CD4-positive, alpha-beta T cell treated with Interleukin-1 beta for 1 hour (primary cell): Measurements from ENCODE around the gene SMAP2.
A peak's percentile ranks its signal among the peaks of the same experiment; 100 is the strongest.
"Not testable (repeated sequence)": the region's sequence is repeated elsewhere in the genome, so short reads cannot be mapped to it uniquely, and the experiment has no call there.

Experiments
- DNase-seq, 2 donors: peaks; one replicate each; pipeline ENCODE4 v3.0.0-alpha.2; 2020 to 2022

Gene SMAP2

GRCh38 chr1:40373323-40374283, at the start of gene SMAP2:
TSS of gene SMAP2 (plus strand) at chr1:40373727. CDS start at chr1:40374121, 394 bp downstream.
- peak; percentile 96 to 97 for DNase-seq

DNA sequence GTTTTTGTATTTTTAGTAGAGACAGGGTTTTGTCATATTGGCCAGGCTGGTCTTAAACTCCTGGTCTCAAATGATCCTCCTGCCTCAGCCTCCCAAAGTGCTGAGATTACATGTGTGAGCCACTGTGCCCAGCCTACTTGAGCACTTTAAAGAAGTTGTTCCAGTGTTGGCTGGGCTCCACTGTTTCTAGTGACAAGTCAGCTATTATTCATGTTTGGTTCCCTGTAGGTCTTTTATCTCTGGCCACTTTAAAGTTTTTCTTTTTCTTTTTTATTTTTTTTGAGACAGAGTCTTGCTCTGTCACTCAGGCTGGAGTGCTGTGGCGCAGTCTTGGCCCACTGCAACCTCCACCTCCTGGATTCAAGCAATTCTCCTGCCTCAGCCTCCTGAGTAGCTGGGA, 42.1 kb upstream of the SMAP2 start:
- not testable (repeated sequence) for DNase-seq

DNA sequence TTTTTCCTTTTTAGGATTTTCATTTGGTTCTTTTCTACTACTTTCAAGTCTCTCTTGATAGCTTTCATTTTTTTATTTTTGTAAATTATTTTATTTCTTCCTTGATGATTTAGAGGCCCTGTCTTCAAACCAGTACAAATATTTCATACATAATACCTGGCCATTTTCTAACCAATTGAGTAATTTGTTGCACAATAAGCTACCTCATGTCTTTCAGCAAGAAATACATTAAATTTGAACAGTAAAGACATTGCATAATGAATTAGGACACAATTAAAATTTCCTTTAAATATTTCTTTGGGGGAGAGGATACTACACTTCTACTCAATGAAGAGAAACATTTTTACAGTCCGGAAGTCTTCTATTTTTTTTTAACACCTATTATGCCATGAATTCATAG, 40.8 kb upstream of the SMAP2 start:
- DNase-seq: no peak

GRCh38 chr1:40337443-40337842, 36.1 kb upstream of the SMAP2 start:
- DNase-seq: no peak

DNA sequence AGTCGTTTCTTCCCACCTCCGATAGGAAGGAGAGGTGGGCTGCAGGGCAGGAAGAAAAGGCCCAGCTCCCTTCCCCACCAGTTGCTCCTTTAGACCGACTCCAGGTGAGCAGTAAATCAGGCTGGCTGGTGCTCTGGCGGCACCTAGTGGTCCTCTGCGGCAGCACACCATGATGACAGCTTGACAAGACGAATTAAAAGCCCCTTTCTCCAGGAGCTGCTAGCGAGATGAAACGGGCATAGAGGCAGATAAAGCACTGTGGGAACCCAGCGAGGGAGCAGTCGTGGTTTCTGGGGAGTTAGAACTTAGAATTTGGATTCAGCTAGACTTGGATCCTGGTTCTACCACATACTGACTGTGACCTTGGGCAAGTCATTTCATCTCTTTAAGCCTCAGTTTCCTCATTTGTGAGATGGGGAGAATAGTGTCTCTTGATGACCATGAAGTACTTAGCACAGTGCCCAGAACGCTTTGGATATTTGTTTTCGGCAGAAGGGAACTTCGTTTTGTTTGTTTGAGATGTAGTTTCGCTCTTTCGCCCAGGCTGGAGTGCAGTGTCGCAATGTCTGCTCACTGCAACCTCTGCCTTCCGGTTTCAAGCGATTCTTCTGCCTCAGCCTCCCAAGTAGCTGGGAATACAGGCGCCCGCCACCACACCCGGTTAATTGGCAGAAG, 34.6 kb upstream of the SMAP2 start:
- DNase-seq: peak; percentile 90 to 92

- DNase-seq: no peak
Measured at GRCh38 chr1:40339420-40340323, 33.9 kb upstream of the SMAP2 start.

DNA sequence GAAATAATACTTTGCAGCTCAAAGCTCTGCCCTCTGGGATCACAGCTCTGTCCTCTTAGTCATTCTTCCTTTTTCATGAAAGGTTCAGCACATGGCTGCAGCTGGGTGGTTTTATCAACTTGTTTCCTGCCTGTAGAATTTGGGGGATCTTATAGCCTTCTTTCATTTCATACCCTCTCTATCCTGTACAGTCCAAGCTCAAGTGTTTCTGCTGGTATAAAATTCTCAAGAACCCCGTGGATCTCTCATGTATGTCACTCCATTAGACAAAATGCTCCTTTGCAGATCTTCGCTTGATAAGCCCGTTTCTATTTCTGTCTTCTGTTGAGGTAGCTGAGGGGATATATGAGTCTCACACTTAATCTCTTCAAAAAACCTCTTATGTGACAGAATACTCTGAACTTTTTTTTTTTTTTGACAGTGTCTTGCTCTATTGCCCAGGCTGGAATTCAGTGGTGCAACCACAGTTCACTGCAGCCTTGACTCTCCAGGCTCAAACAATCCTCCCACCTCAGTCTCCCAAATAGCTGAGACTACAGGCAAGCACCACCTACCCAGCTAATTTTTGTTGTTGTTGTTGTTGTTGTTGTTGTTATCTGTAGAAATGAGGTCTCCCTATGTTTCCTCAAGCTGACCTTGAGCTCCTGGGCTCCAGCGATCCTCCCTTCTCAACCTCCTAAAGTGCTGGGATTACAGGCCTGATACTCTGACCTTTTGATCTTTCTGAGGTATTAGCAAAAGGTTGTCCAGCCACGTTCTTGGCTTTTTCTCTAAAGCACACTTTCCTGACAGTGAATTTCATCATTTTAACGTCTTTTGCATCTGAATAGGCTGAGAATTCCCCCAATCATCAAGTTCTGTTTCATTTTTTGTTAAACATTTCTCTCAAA, 31.8 kb upstream of the SMAP2 start:
- DNase-seq: no peak

GRCh38 chr1:40342381-40342717, 31.2 kb upstream of the SMAP2 start:
- DNase-seq: not testable (repeated sequence)

DNA sequence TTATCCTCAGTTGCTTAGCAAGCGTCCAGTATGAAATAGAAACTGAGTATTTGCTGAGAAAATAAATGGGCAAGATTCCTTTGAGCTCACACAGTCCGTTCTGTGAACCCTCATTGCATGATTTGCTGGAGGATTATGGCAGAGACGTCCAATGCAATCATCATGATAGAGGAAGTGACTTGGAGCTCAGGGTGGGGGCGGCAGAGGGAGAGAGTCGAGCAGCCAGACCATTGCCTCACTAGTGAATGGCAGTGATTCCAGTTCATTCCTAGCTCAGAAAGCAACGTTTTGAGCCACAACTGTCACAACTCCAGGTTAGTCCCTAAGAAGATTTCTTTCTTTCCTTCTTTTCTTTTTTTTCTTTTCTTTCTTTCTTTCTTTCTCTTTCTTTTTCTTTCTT, 28.9 kb upstream of the SMAP2 start:
- peak; percentile 15 to 60 for DNase-seq

DNA sequence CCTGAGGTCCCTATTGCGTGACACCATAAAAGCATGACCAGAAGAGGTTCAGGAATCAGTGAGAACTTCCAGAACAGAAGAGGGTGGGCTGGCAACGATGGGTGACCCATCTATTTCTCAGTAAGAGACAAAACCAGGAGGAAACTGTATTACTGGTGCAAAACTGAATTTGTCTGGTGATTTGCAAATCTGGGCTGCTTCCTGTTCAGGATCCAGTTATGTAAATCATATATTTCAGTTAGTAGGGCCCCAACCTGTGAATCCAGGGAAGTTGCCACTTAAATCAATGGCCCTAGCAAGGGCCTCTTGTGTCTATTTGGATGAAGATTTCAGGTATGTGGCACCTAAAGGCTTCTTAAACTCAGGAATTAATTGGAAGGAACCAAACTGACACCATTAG, 23.1 kb upstream of the SMAP2 start:
- no peak for DNase-seq

DNA sequence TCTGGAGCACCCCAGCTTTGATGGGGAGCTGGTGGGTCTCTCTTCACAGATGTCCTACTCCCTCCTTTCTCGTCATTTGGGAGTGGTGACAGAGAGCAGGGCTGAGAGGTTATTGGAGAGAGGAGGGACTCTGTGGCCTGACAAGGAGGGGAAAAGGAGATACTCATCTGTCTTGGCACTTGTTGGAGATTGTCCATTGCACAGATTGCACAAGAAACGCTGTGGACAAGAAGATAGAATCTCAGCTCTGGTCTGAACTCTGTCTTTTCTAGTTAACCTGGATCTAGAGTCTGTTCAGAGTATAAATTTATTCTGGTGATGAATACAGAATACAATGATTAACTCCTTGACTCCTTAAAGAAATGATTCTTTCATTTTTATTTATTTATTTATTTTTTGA, 22.4 kb upstream of the SMAP2 start:
- no peak for DNase-seq

DNA sequence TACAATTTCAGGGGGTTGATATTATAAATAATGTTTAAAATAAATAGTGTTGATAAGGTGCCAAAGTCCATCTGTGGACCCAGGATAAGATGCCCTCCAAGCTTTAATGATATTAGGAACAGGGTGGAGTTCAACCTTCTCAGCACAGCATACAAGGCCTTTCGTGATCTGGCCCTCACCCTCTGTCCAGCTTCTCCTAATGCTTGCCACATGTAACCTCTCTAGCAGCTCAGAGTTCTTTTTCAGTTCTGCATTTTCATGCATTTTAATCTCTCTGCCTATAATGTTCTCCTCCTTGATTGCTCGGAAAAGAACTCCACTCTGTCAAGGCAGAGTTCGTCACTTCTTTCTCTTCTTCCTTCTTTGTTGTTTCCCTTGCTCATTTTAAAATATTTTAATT, 21.4 kb upstream of the SMAP2 start:
- no peak for DNase-seq

- no peak for DNase-seq
Measured at GRCh38 chr1:40353082-40353481, 20.4 kb upstream of the SMAP2 start.

- no peak for DNase-seq
Measured at GRCh38 chr1:40357625-40358024, 15.9 kb upstream of the SMAP2 start.

DNA sequence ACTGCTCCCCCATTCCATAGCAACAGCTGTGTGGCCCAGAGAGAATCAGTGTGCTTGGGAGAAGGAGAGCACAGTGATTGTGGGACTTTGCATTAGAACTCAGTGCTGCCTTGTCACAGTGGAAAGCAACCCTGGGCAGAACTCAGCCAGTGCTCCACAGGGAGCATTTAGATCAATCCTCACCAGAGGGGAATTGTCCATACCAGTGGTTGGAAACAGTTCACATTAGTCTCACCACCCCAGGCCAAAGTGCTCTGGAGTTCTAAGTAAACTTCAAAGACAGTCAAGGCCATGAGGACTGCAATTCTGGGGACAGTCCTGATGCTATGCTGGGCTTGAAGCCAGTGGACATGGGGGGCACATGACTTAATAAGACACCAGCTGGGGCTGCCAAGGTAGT, 12.9 kb upstream of the SMAP2 start:
- DNase-seq: no peak

GRCh38 chr1:40361201-40361600, 12.3 kb upstream of the SMAP2 start:
- DNase-seq: no peak

GRCh38 chr1:40361637-40362036, 11.9 kb upstream of the SMAP2 start:
- DNase-seq: no peak

DNA sequence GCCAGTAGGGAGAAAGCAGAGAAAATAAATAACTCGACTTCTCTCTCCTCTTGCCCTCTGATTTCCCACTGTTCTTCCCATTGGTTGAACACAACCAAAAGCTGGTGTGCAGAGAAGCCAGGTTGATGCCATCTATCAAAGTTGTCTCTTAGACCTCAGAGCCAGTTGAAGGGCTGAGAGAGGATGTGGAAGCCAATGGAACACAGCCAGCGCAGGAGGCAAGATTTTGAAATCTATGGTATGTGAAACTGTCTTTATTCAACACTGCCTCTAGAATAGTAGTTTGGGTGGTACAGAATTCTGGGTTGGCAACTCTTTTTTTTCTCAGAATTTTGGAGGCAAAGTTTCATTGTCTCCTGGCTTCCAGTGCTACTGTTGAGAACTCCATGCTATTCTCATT, 11.3 kb upstream of the SMAP2 start:
- DNase-seq: no peak

- DNase-seq: no peak
Measured at GRCh38 chr1:40362699-40363098, 10.8 kb upstream of the SMAP2 start.

- peak in 1 of 2 donors; percentile 46 for DNase-seq
Measured at GRCh38 chr1:40363721-40364120, 9.8 kb upstream of the SMAP2 start.

DNA sequence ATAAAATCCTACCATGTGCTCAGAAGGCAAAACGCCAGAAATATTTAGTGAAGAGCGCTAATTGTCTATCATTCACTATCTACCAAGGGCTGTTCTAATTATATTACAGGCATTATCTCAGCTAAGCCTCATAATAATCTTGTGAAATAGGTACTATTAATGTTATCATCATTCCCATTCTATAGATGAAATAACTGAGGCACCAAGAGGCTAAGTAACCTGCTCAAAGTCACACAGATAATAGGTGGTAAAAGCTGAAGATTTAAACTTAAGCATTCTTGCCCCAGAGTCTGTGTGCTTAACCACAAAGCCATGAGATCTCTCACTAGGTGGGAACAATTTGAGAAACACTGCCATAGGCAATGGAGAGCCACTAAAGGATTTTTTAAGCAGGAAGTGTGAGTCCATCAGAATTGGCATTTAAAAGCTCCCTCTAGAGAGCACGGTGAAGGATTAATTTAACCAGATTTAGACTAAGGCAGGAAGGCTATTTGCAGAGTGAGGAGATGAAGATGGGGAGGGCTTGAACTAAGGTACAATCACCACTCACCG, 1.7 kb upstream of the SMAP2 start:
- DNase-seq: no peak
